Vagina (tissue), 2 donors: ENCODE results near the gene SNAPC3. TPM values are rescaled to one million over a fixed set of nuclear protein-coding genes. Genes with fewer than 3 reads are reported as not detected.

Experiments
- DNase-seq, 2 donors: peaks; one replicate each; pipeline ENCODE4 v3.0.0-alpha.2; 2017; ENCODE audit errors: extremely low spot score in 2 of 2
- H3K27ac ChIP-seq: fragments of 200-600 bp; sonication (generic); one replicate; pipeline ENCODE4 v1.5.1; 2019
- H3K27me3 ChIP-seq: fragments of 200-600 bp; sonication (generic); one replicate; pipeline ENCODE4 v1.5.1; 2019
- H3K36me3 ChIP-seq, 2 donors: fragments of 200-600 bp; sonication (generic); one replicate each; pipeline ENCODE4 v1.5.1; 2017 to 2019
- H3K4me1 ChIP-seq: fragments of 200-600 bp; sonication (generic); one replicate; pipeline ENCODE4 v1.5.1; 2019
- H3K4me3 ChIP-seq, 2 donors: fragments of 200-600 bp; sonication (generic); 1 replicate in 1 of 2; 2 replicates in 1 of 2; pipeline ENCODE4 v1.5.1; 2016 to 2019
- H3K9me3 ChIP-seq: fragments of 200-600 bp; sonication (generic); one replicate; pipeline ENCODE4 v1.5.1; 2019
- POLR2A ChIP-seq, 2 donors: fragments of 450-650 bp; IDR thresholded peaks; one replicate each; pipeline ENCODE4 v1.6.1; 2017; ENCODE audit warnings: antibody characterized with exemption in 2 of 2, mild to moderate bottlenecking in 2 of 2, moderate library complexity in 2 of 2
- POLR2AphosphoS5 ChIP-seq, 2 donors: sonication (generic); formaldehyde crosslinking; IDR thresholded peaks; one replicate each; pipeline ENCODE4 v1.9.0; 2017; ENCODE audit warnings: antibody characterized with exemption in 2 of 2, mild to moderate bottlenecking in 2 of 2, low read depth in 1 of 2; ENCODE audit not compliant: insufficient read depth in 1 of 2
- intact Hi-C: fragments of 100-400 bp; cut with DNase I; formaldehyde crosslinking; loops from one replicate; pipeline ENCODE4 v1.15.1; 2023
- total RNA-seq: library from RNA; depleted of rRNA; stranded (reverse); fragments of >200 nt; gene quantifications from one replicate; pipeline ENCODE4 v1.2.3, GENCODE V29; 2016
- TF ChIP-seq, protein P1 (sequence below), 3 experiments: fragments of 450-650 bp in 2 of 3; fragments of 200-600 bp in 1 of 3; sonication (generic) in 1 of 3; IDR thresholded peaks; one replicate each; pipeline ENCODE4 v1.5.1; 2017 to 2019; ENCODE audit warnings: antibody characterized with exemption in 3 of 3, mild to moderate bottlenecking in 2 of 3, moderate library complexity in 2 of 3

The SNAPC3 gene
- total RNA-seq, 1 donor from 2014 or later, result 22.6 TPM

DNA sequence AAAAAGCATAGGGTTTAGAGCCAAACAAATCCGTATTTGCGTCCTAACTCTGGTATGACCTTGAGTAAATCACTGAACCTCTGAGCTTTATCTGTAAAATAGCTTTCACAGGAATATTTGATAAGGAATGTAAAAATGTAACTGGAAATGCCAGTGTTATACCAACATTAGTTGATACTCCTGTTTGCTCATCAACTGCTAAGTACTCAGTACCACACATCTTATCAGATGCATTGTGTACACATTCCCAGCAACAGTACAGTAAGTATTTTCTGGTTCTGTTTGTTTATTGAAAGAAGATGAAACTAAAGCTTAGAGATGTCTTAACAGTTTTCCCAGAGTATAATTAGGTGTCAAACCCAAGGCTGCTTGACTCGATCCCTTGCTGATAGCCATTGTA, 21.5 kb downstream of the SNAPC3 start:
- no peaks in the 10 kb centered on the region for H3K9me3 ChIP-seq
- no peaks in the 10 kb centered on the region for H3K4me1 ChIP-seq
- H3K36me3 ChIP-seq, result peaks cover 0 to 64% of the 10 kb centered on the region in 2 donors
- no peak overlapping the region for H3K4me3 ChIP-seq
- no peak overlapping the region for H3K27ac ChIP-seq
- no peaks in the 10 kb centered on the region for H3K27me3 ChIP-seq
- no peak for TF ChIP-seq POLR2AphosphoS5 (IDR thresholded peaks at IDR 0.05; ENCODE audit: insufficient read depth in 1 of 2, low read depth in 1 of 2)
- TF ChIP-seq, protein P1, sequence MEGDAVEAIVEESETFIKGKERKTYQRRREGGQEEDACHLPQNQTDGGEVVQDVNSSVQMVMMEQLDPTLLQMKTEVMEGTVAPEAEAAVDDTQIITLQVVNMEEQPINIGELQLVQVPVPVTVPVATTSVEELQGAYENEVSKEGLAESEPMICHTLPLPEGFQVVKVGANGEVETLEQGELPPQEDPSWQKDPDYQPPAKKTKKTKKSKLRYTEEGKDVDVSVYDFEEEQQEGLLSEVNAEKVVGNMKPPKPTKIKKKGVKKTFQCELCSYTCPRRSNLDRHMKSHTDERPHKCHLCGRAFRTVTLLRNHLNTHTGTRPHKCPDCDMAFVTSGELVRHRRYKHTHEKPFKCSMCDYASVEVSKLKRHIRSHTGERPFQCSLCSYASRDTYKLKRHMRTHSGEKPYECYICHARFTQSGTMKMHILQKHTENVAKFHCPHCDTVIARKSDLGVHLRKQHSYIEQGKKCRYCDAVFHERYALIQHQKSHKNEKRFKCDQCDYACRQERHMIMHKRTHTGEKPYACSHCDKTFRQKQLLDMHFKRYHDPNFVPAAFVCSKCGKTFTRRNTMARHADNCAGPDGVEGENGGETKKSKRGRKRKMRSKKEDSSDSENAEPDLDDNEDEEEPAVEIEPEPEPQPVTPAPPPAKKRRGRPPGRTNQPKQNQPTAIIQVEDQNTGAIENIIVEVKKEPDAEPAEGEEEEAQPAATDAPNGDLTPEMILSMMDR (IDR thresholded peaks at IDR 0.05), result no peak
- TF ChIP-seq POLR2A (IDR thresholded peaks at IDR 0.05), result no peak
- intact Hi-C loops, result no loop called here
- DNase-seq, result no peak

DNA sequence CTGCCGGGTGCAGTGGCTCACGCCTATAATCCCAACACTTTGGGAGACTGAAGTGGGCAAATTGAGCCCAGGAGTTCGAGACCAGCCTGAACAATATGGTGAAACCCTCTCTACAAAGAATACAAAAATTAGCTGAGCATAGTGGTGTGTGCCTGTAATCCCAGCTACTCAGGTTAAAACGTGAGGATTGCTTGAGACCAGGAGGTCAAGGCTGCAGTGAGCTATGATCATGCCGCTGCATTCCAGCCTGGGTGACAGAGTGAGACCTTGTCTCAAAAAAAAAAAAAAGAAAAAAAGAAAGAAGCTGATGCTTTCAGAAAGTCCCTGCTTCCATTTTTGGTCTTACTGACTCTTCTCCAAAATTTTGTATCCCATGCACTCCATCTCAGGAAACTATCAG, 31.3 kb downstream of the SNAPC3 start:
- no peak for DNase-seq
- H3K27me3 ChIP-seq, result no peaks in the 10 kb centered on the region
- intact Hi-C loops, result no loop called here
- H3K9me3 ChIP-seq, result no peaks in the 10 kb centered on the region
- no peaks in the 10 kb centered on the region for H3K4me1 ChIP-seq
- peaks cover 0 to 47% of the 10 kb centered on the region in 2 donors for H3K36me3 ChIP-seq
- TF ChIP-seq, protein P1 (IDR thresholded peaks at IDR 0.05), result no peak
- TF ChIP-seq POLR2A (IDR thresholded peaks at IDR 0.05), result no peak
- no peak for TF ChIP-seq POLR2AphosphoS5 (IDR thresholded peaks at IDR 0.05; ENCODE audit: insufficient read depth in 1 of 2, low read depth in 1 of 2)
- H3K27ac ChIP-seq, result no peak overlapping the region
- no peak overlapping the region for H3K4me3 ChIP-seq

DNA sequence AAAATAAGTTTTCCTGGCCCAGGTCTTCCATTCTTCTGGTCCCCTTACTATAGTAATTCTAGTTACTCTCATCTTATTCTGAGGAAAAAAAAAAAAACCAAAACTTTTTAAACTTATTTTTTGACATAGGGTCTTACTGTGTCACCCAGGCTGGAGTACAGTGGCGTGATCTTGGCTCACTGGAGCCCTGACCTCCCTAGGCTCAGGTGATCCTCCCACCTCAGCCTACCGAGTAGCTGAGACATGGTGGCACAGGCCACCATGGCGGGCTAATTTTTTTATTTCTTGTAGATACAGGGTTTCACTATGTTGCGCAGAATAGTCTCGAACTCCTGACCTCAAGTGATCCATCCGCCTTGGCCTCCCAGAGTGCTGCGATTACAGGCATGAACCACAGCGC, 38.4 kb downstream of the SNAPC3 start:
- TF ChIP-seq POLR2A (IDR thresholded peaks at IDR 0.05), result no peak
- TF ChIP-seq POLR2AphosphoS5 (IDR thresholded peaks at IDR 0.05; ENCODE audit: insufficient read depth in 1 of 2, low read depth in 1 of 2), result no peak
- TF ChIP-seq, protein P1 (IDR thresholded peaks at IDR 0.05), result no peak
- H3K9me3 ChIP-seq, result no peaks in the 10 kb centered on the region
- no peak overlapping the region for H3K4me3 ChIP-seq
- DNase-seq, result no peak
- H3K36me3 ChIP-seq, result peaks cover 0 to 68% of the 10 kb centered on the region in 2 donors
- H3K27me3 ChIP-seq, result no peaks in the 10 kb centered on the region
- no peak overlapping the region for H3K27ac ChIP-seq
- H3K4me1 ChIP-seq, result no peaks in the 10 kb centered on the region
- intact Hi-C loops, result no loop called here

DNA sequence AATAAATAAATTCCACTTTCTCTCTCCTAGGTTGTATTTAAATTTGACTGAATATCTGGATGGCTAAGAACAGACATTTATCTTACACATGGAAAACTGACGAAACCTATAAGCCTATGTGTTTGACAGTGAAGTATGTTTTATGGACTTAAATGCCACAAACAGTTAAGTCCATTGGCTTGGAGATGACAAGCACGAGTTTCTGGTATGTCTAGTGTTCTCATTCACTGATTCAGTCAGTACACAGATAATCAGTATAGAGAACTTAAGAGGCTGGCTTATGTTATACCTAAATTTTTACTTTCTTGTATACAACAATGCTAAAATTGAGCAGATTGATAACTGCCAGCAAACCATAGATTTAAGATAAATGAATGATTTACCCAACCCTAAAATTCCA, 38.9 kb downstream of the SNAPC3 start:
- intact Hi-C loops, result no loop called here
- TF ChIP-seq, protein P1 (IDR thresholded peaks at IDR 0.05), result no peak
- TF ChIP-seq POLR2A (IDR thresholded peaks at IDR 0.05) (no peak), POLR2AphosphoS5 (IDR thresholded peaks at IDR 0.05; ENCODE audit: insufficient read depth in 1 of 2, low read depth in 1 of 2) (no peak)

DNA sequence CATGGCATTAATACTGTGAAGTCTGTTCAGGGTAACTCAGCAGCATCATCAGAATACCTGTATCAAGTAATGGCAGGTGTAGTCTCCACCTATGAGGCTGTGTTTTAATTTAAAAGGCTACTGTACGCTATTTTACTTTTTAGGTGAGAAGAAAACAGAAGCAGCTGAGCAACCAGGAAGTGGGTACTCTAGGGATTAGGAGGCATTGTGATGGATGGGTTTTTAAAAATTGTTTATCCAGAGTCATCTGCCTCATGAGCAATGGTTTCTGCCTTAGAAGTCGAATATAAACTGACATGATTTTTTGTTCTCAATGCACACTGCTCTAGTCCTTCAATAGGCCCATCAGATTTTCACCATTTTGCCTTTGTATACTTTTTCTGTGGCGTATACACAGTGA, 45.5 kb downstream of the SNAPC3 start:
- H3K36me3 ChIP-seq, result peaks cover 0 to 42% of the 10 kb centered on the region in 2 donors
- no peak for DNase-seq
- intact Hi-C loops, result loop anchor here (5.0 kb wide), 1 partner anchor 376 kb away; no protein-coding TSS in a partner anchor

More for the DNA sequence above, 38.9 kb downstream of the SNAPC3 start:
- Histone ChIP-seq H3K4me3 (no peak overlapping the region), H3K9me3 (no peaks in the 10 kb centered on the region), H3K4me1 (no peaks in the 10 kb centered on the region), H3K27ac (no peak overlapping the region), H3K36me3 (peaks cover 0 to 68% of the 10 kb centered on the region in 2 donors), H3K27me3 (no peaks in the 10 kb centered on the region)
- no peak for DNase-seq

More for the DNA sequence above, 45.5 kb downstream of the SNAPC3 start:
- no peaks in the 10 kb centered on the region for H3K27me3 ChIP-seq
- H3K9me3 ChIP-seq, result no peaks in the 10 kb centered on the region
- H3K27ac ChIP-seq, result no peak overlapping the region
- no peaks in the 10 kb centered on the region for H3K4me1 ChIP-seq
- H3K4me3 ChIP-seq, result no peak overlapping the region
- TF ChIP-seq POLR2A (IDR thresholded peaks at IDR 0.05), result no peak
- TF ChIP-seq, protein P1 (IDR thresholded peaks at IDR 0.05), result no peak
- no peak for TF ChIP-seq POLR2AphosphoS5 (IDR thresholded peaks at IDR 0.05; ENCODE audit: insufficient read depth in 1 of 2, low read depth in 1 of 2)
